Measurements from ENCODE around the gene ZNF205.

DNA sequence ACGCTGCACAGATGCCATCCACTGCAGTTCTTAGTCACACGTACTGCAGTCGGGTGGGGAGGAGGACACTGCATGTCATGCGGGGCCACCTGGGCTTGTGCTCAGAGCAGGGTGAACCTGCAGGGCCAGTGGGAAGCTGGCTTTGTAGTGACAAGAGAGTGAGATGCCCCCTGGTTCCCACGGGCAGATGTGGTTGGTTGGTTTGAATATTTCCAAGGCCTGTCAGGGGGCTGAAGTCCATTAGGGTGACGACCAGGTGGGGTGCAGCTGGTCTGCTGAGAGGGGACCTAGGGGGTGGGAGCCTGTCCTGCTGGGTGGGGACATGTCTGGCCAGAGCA lies 36.8 kb downstream of the ZNF205 start:
- TF ChIP-seq POLR2A (IDR thresholded peaks at IDR 0.05; ENCODE audit: low read depth, low read length) (no peak), POLR2AphosphoS5 (IDR thresholded peaks at IDR 0.05; ENCODE audit: low read depth, low read length) (no peak), TAF1 (IDR thresholded peaks at IDR 0.05; ENCODE audit: borderline replicate concordance, low read depth, low read length) (no peak)

Measured in GM12892 (cell line).